Uterus (tissue), 4 donors: Measurements from ENCODE around the gene C6orf15. TPM values are rescaled to one million over a fixed set of nuclear protein-coding genes. Genes with fewer than 3 reads are reported as not detected.
A peak's percentile ranks its signal among the peaks of the same experiment; 100 is the strongest.

Experiments
- DNase-seq, 2 donors: peaks; one replicate each; pipeline ENCODE4 v3.0.0-alpha.2; 2019 to 2020
- H3K27ac ChIP-seq, 2 donors: fragments of 200-600 bp; sonication (generic); 1 replicate in 1 of 2; 2 replicates in 1 of 2; pipeline ENCODE4 v1.5.1; 2016 to 2018
- H3K27me3 ChIP-seq, 2 donors: fragments of 200-600 bp; sonication (generic); one replicate each; pipeline ENCODE4 v1.5.1; 2018 to 2019; ENCODE audit warnings: control low read depth in 1 of 2
- H3K36me3 ChIP-seq, 2 donors: fragments of 200-600 bp; sonication (generic); one replicate each; pipeline ENCODE4 v1.5.1; 2019; ENCODE audit warnings: control low read depth in 1 of 2
- H3K4me1 ChIP-seq, 2 donors: fragments of 200-600 bp; sonication (generic); one replicate each; pipeline ENCODE4 v1.5.1; 2018 to 2019; ENCODE audit warnings: control low read depth in 1 of 2
- H3K4me3 ChIP-seq, 2 donors: fragments of 200-600 bp; sonication (generic); 1 replicate in 1 of 2; 2 replicates in 1 of 2; pipeline ENCODE4 v1.5.1; 2018 to 2019; ENCODE audit warnings: mild to moderate bottlenecking in 1 of 2
- H3K9me3 ChIP-seq, 2 donors: fragments of 200-600 bp; sonication (generic); one replicate each; pipeline ENCODE4 v1.5.1; 2019; ENCODE audit warnings: control low read depth in 1 of 2
- CTCF ChIP-seq, 4 experiments: fragments of 200-600 bp in 2 of 4; fragments of 450-650 bp in 2 of 4; sonication (generic) in 2 of 4; IDR thresholded peaks; one replicate each; pipeline ENCODE4 v1.5.1; 2016 to 2019; ENCODE audit warnings: antibody characterized with exemption in 4 of 4, mild to moderate bottlenecking in 2 of 4, moderate library complexity in 1 of 4
- POLR2A ChIP-seq, 2 donors: fragments of 450-650 bp; IDR thresholded peaks; one replicate each; pipeline ENCODE4 v1.6.1; 2016; ENCODE audit warnings: antibody characterized with exemption in 2 of 2, mild to moderate bottlenecking in 1 of 2, moderate library complexity in 1 of 2
- intact Hi-C: fragments of 100-400 bp; cut with DNase I; formaldehyde crosslinking; loops from one replicate; pipeline ENCODE4 v1.15.1; 2023; ENCODE audit warnings: low total_unique reads
- total RNA-seq, 4 donors: library from RNA; depleted of rRNA in 3 of 4; stranded (reverse); fragments of >200 nt in 3 of 4; gene quantifications; one replicate each; pipeline versions ENCODE4 v1.1.0 to v1.2.4, GENCODE V29; 2014 to 2023
- donor health status: DM: yes; HTN: yes; CAD: no.

The C6orf15 gene
- total RNA-seq, 4 donors from 2014 or later = 0.35 TPM; not detected in 3

- Histone ChIP-seq H3K27ac (no peak overlapping the region), H3K9me3 (no peaks in the 10 kb centered on the region), H3K27me3 (no peaks in the 10 kb centered on the region), H3K36me3 (no peaks in the 10 kb centered on the region), H3K4me1 (no peaks in the 10 kb centered on the region), H3K4me3 (no peak overlapping the region)
- TF ChIP-seq POLR2A (IDR thresholded peaks at IDR 0.05) = no peak
- no peak for TF ChIP-seq CTCF (IDR thresholded peaks at IDR 0.05)
- DNase-seq = no peak
- intact Hi-C loops = no loop called here
Observed at GRCh38 chr6:31091680-31092079, 20.7 kb downstream of the C6orf15 start.

- intact Hi-C loops = no loop called here
- no peaks in the 10 kb centered on the region for H3K27me3 ChIP-seq
- no peaks in the 10 kb centered on the region for H3K9me3 ChIP-seq
- no peaks in the 10 kb centered on the region for H3K4me1 ChIP-seq
- no peaks in the 10 kb centered on the region for H3K36me3 ChIP-seq
- H3K4me3 ChIP-seq = no peak overlapping the region
- DNase-seq = no peak
- no peak for TF ChIP-seq POLR2A (IDR thresholded peaks at IDR 0.05)
- TF ChIP-seq CTCF (IDR thresholded peaks at IDR 0.05) = no peak
- no peak overlapping the region for H3K27ac ChIP-seq
Observed at GRCh38 chr6:31090973-31091364, 21.4 kb downstream of the C6orf15 start.

GRCh38 chr6:31090275-31090972 lies 22.0 kb downstream of the C6orf15 start:
- no peaks in the 10 kb centered on the region for H3K4me1 ChIP-seq
- no peak overlapping the region for H3K27ac ChIP-seq
- intact Hi-C loops = no loop called here
- H3K4me3 ChIP-seq = no peak overlapping the region
- H3K36me3 ChIP-seq = no peaks in the 10 kb centered on the region
- no peaks in the 10 kb centered on the region for H3K9me3 ChIP-seq
- DNase-seq = no peak
- no peak for TF ChIP-seq POLR2A (IDR thresholded peaks at IDR 0.05)
- no peak for TF ChIP-seq CTCF (IDR thresholded peaks at IDR 0.05)
- H3K27me3 ChIP-seq = no peaks in the 10 kb centered on the region

GRCh38 chr6:31087494-31088089 lies 24.8 kb downstream of the C6orf15 start:
- H3K4me1 ChIP-seq = no peaks in the 10 kb centered on the region
- H3K4me3 ChIP-seq = no peak overlapping the region
- peak; percentile 89 to 90 for DNase-seq
- intact Hi-C loops = no loop called here
- no peaks in the 10 kb centered on the region for H3K9me3 ChIP-seq
- H3K36me3 ChIP-seq = no peaks in the 10 kb centered on the region
- H3K27ac ChIP-seq = peak overlapping the region; percentile 60 to 68
- no peaks in the 10 kb centered on the region for H3K27me3 ChIP-seq
- peak; percentile 71 to 85 (median 78) for TF ChIP-seq CTCF (IDR thresholded peaks at IDR 0.05)
- TF ChIP-seq POLR2A (IDR thresholded peaks at IDR 0.05) = no peak

- no peaks in the 10 kb centered on the region for H3K36me3 ChIP-seq
- H3K27me3 ChIP-seq = no peaks in the 10 kb centered on the region
- H3K4me1 ChIP-seq = no peaks in the 10 kb centered on the region
- H3K27ac ChIP-seq = peak overlapping the region; percentile 60 to 68
- no peak overlapping the region for H3K4me3 ChIP-seq
- H3K9me3 ChIP-seq = no peaks in the 10 kb centered on the region
- no peak for DNase-seq
- TF ChIP-seq POLR2A (IDR thresholded peaks at IDR 0.05) (no peak), CTCF (IDR thresholded peaks at IDR 0.05) (no peak)
- intact Hi-C loops = no loop called here
Observed at GRCh38 chr6:31086788-31087440, 25.5 kb downstream of the C6orf15 start.
